ENCODE data around the gene PHEX. TPM values are rescaled to one million over a fixed set of nuclear protein-coding genes. Genes with fewer than 3 reads are reported as not detected.

The PHEX gene
- total and polyA plus RNA-seq, 12 donors = 0.07 to 0.33 (median 0.10) TPM; not detected in 1

DNA sequence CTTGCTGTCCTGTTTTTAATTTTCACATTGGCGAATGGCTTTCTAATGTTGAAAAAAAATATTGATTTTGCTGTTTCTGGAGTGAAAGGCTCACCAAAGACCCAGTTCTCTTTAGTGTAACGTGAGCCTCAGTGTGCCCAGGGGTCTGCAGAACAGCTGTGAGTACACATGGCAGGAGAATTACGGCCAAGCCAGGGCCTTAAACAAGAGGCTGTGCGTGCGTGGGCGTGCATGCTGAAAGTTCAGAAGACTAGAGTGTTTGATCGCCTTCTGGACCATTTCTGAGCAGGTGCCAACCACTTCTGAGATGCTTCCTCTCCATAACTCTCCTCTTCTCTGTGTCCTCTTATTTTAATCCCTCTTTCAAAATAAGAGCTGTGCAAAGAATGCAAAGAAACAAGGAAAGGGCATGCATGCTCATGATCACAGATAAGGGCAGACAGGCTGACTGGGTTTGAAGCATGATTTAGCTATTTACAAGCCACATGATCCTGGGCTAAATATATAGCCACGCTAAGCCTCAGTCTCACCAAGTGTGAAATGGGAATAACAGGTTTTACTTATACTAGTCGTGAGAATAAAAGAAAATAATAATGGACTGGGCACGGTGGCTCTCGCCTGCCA is 9.9 kb downstream of the PHEX start:
- DNase-seq = no peak
- TF ChIP-seq POLR2A (IDR thresholded peaks at IDR 0.05) (no peak), CTCF (IDR thresholded peaks at IDR 0.05) (no peak)
- Histone ChIP-seq H3K27me3 (no peaks in the 10 kb centered on the region), H3K4me3 (no peak overlapping the region), H3K9me3 (replicated peaks in 1 of 3) (no peaks in the 10 kb centered on the region), H3K27ac (no peak overlapping the region), H3K4me1 (replicated peaks in 1 of 2) (no peaks in the 10 kb centered on the region), H3K36me3 (replicated peaks in 1 of 2) (no peaks in the 10 kb centered on the region)
- 71 to 86% (median 82%) methylated on average over 9 to 11 of the region's 11 CpGs for WGBS, 4 donors
- intact Hi-C loops (cut with DNase I) = no loop called here

DNA sequence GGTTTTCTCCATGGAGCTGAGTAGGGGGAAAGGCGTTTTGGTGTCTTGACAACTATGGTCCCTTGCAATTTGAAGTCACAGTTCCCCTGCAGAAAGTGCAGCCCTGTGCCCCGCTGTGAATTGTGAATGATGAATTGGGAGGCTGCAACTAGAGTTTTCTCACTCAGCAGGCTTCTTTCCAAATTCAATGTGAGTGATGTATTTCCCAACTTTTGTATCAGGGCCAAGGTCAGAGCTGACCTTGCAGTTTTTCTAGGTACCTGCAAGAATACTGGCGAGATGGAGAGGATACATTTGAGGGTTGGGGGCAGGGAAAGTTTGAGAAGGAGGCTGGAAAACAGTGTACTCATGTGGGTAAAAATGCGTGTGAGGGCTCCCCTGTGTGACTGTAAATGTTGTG is 11.7 kb downstream of the PHEX start:
- Histone ChIP-seq H3K27ac (no peak overlapping the region), H3K4me3 (no peak overlapping the region), H3K9me3 (replicated peaks in 1 of 3) (no peaks in the 10 kb centered on the region), H3K27me3 (peaks cover 3% of the 10 kb centered on the region), H3K36me3 (replicated peaks in 1 of 2) (no peaks in the 10 kb centered on the region), H3K4me1 (replicated peaks in 1 of 2) (no peaks in the 10 kb centered on the region)
- intact Hi-C loops (cut with DNase I) = no loop called here
- 33 to 50% (median 45%) methylated on average over 3 to 4 of the region's 4 CpGs for WGBS, 4 donors
- TF ChIP-seq POLR2A (IDR thresholded peaks at IDR 0.05) (no peak), CTCF (IDR thresholded peaks at IDR 0.05) (no peak)
- no peak for DNase-seq

DNA sequence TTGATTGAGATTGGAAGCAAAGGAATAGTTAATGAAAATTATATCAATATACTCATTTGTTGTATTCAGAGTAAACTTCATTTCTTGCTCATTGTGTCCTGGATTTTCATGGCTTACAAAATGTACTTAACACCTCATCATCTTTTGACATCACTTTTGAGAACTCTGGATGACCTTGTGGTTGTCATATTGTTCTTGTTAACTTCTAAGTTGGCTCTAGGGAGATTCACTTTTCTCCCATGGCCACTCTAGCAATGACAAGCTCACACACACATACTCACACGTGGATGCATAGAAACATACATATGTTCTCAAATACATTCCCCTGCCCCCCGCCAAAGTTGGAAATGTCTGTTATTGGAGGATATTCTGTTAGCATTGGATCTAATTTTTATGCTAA is 15.3 kb downstream of the PHEX start:
- Histone ChIP-seq H3K27me3 (peaks cover 11% of the 10 kb centered on the region), H3K4me3 (no peak overlapping the region), H3K4me1 (replicated peaks in 1 of 2) (no peaks in the 10 kb centered on the region), H3K27ac (no peak overlapping the region), H3K9me3 (replicated peaks in 1 of 3) (no peaks in the 10 kb centered on the region), H3K36me3 (replicated peaks in 1 of 2) (no peaks in the 10 kb centered on the region)
- TF ChIP-seq CTCF (IDR thresholded peaks at IDR 0.05) (no peak), POLR2A (IDR thresholded peaks at IDR 0.05) (no peak)
- intact Hi-C loops (cut with DNase I) = no loop called here
- WGBS, 4 donors = 47 to 82% (median 71%) methylated on average over 2 of the region's 2 CpGs
- DNase-seq = no peak

GRCh38 chrX:22053481-22053880 is 21.4 kb downstream of the PHEX start:
- Histone ChIP-seq H3K27me3 (peaks cover 14% of the 10 kb centered on the region), H3K4me1 (replicated peaks in 1 of 2) (no peaks in the 10 kb centered on the region), H3K36me3 (replicated peaks in 1 of 2) (no peaks in the 10 kb centered on the region), H3K9me3 (replicated peaks in 1 of 3) (no peaks in the 10 kb centered on the region), H3K4me3 (no peak overlapping the region), H3K27ac (no peak overlapping the region)
- TF ChIP-seq POLR2A (IDR thresholded peaks at IDR 0.05) (no peak), CTCF (IDR thresholded peaks at IDR 0.05) (no peak)
- no peak for DNase-seq
- intact Hi-C loops (cut with DNase I) = no loop called here
- 51 to 67% (median 61%) methylated on average over 3 of the region's 3 CpGs for WGBS, 4 donors

Measured in adrenal gland (tissue), 12 donors.